Stimulated activated CD8-positive, alpha-beta memory T cell treated with anti-CD3 and anti-CD28 coated beads, Interleukin-7, amount 100 ng/mL, for 1 hour (primary cell): ENCODE data around the gene HIPK2.
"Not testable (repeated sequence)": the region's sequence is repeated elsewhere in the genome, so short reads cannot be mapped to it uniquely, and the experiment has no call there.

Source experiments
- DNase-seq, 2 donors: peaks; one replicate each; pipeline ENCODE4 v3.0.0-alpha.2; 2020; ENCODE audit warnings: low read depth in 2 of 2

Gene HIPK2

GRCh38 chr7:139568813-139569490 lies 208.8 kb downstream of the HIPK2 start:
- no peak for DNase-seq

GRCh38 chr7:139568346-139568675 lies 209.5 kb downstream of the HIPK2 start:
- DNase-seq, result no peak

GRCh38 chr7:139567647-139568345 lies 210.0 kb downstream of the HIPK2 start:
- DNase-seq, result no peak

- DNase-seq, result no peak
These were observed 210.8 kb downstream of the HIPK2 start for GRCh38 chr7:139566736-139567646.

- DNase-seq, result no peak
These were observed 211.7 kb downstream of the HIPK2 start for GRCh38 chr7:139566075-139566474.

GRCh38 chr7:139563856-139564255 lies 213.9 kb downstream of the HIPK2 start:
- no peak for DNase-seq

- DNase-seq, result no peak
These were observed 214.7 kb downstream of the HIPK2 start for GRCh38 chr7:139562961-139563565.

- DNase-seq, result no peak
These were observed 215.3 kb downstream of the HIPK2 start for GRCh38 chr7:139562491-139562890.

GRCh38 chr7:139560678-139561077 lies 217.1 kb downstream of the HIPK2 start:
- DNase-seq, result no peak

- DNase-seq, result no peak
These were observed 217.6 kb downstream of the HIPK2 start for GRCh38 chr7:139560199-139560598.

GRCh38 chr7:139559364-139560105 lies 218.3 kb downstream of the HIPK2 start:
- DNase-seq, result no peak

- no peak for DNase-seq
These were observed 219.8 kb downstream of the HIPK2 start for GRCh38 chr7:139557857-139558581.

GRCh38 chr7:139553991-139554700 lies 223.7 kb downstream of the HIPK2 start:
- not testable (repeated sequence) for DNase-seq

- DNase-seq, result no peak
These were observed 229.3 kb downstream of the HIPK2 start for GRCh38 chr7:139548302-139549028.

- no peak for DNase-seq
These were observed 233.2 kb downstream of the HIPK2 start for GRCh38 chr7:139544645-139545044.

- no peak for DNase-seq
These were observed 233.8 kb downstream of the HIPK2 start for GRCh38 chr7:139543801-139544603.

GRCh38 chr7:139542308-139543151 lies 235.3 kb downstream of the HIPK2 start:
- DNase-seq, result no peak
